Loucy (cell line): ENCODE data around the gene TFCP2L1.

Experiments
- CTCF ChIP-seq: fragments of 200-600 bp; sonication (generic); conservative IDR thresholded peaks from 2 replicates; pipeline ENCODE4 v1.5.1; 2014; ENCODE audit warnings: mild to moderate bottlenecking, antibody characterized with exemption, low read length
- EZH2phosphoT487 ChIP-seq: fragments of 200-600 bp; IDR thresholded peaks from 2 replicates; pipeline ENCODE4 v1.6.1; 2018; ENCODE audit warnings: antibody characterized with exemption, mild to moderate bottlenecking, moderate library complexity, borderline replicate concordance

- TF ChIP-seq CTCF (no peak), EZH2phosphoT487 (no peak)
These were observed 74.3 kb downstream of the TFCP2L1 start for GRCh38 chr2:121210691-121211090.
